H9 (cell line): ENCODE data around the gene FAHD1. TPM values are rescaled to one million over a fixed set of nuclear protein-coding genes. Genes with fewer than 3 reads are reported as not detected.

Experiments used
- DNase-seq: peaks from one replicate; pipeline ENCODE4 v3.0.0-alpha.2; 2017
- H2AFZ ChIP-seq: one replicate; pipeline ENCODE4 v1.6.1; 2013; ENCODE audit warnings: mild to moderate bottlenecking, low read length, control low read depth, moderate library complexity
- H2AK5ac ChIP-seq: 2 replicates; pipeline ENCODE4 v1.6.1; 2013; ENCODE audit warnings: low read length, control low read depth, mixed read lengths; ENCODE audit not compliant: insufficient read length
- H2BK120ac ChIP-seq: one replicate; pipeline ENCODE4 v1.6.1; 2013; ENCODE audit warnings: low read depth, mild to moderate bottlenecking, low read length, control low read depth, inconsistent platforms; ENCODE audit not compliant: poor library complexity, severe bottlenecking
- H2BK12ac ChIP-seq: 2 replicates; pipeline ENCODE4 v1.6.1; 2013; ENCODE audit warnings: low read length, control low read depth, mixed read lengths, low read depth; ENCODE audit not compliant: insufficient read length
- H2BK15ac ChIP-seq: 2 replicates; pipeline ENCODE4 v1.6.1; 2013; ENCODE audit warnings: low read depth, low read length, control low read depth
- H2BK20ac ChIP-seq: one replicate; pipeline ENCODE4 v1.6.1; 2013; ENCODE audit warnings: low read depth, mild to moderate bottlenecking, low read length, control low read depth, inconsistent platforms; ENCODE audit not compliant: poor library complexity, severe bottlenecking
- H2BK5ac ChIP-seq: 2 replicates; pipeline ENCODE4 v1.6.1; 2013; ENCODE audit warnings: low read length, control low read depth, mixed read lengths; ENCODE audit not compliant: insufficient read length
- H3K14ac ChIP-seq: 2 replicates; pipeline ENCODE4 v1.6.1; 2013; ENCODE audit warnings: low read length, control low read depth; ENCODE audit not compliant: insufficient read depth
- H3K18ac ChIP-seq: 2 replicates; pipeline ENCODE4 v1.6.1; 2013; ENCODE audit warnings: low read depth, mild to moderate bottlenecking, mixed read lengths, low read length, control low read depth; ENCODE audit not compliant: insufficient read length
- H3K23ac ChIP-seq: 2 replicates; pipeline ENCODE4 v1.6.1; 2013; ENCODE audit warnings: low read length, control low read depth, mixed read lengths, low read depth; ENCODE audit not compliant: insufficient read length
- H3K23me2 ChIP-seq: 2 replicates; pipeline ENCODE4 v1.6.1; 2013; ENCODE audit warnings: low read depth, mild to moderate bottlenecking, mixed read lengths, low read length, control low read depth; ENCODE audit not compliant: insufficient read length, poor library complexity, severe bottlenecking
- H3K27ac ChIP-seq: 2 replicates; pipeline ENCODE4 v1.5.1; 2013; ENCODE audit warnings: low read length, control low read depth, mixed read lengths, low read depth; ENCODE audit not compliant: insufficient read length
- H3K27me3 ChIP-seq: 2 replicates; pipeline ENCODE4 v1.6.1; 2013; ENCODE audit warnings: low read length, control low read depth, inconsistent platforms; ENCODE audit not compliant: insufficient read depth
- H3K4ac ChIP-seq: 2 replicates; pipeline ENCODE4 v1.6.1; 2013; ENCODE audit warnings: low read depth, mild to moderate bottlenecking, control low read depth, inconsistent platforms, low read length, moderate library complexity
- H3K4me1 ChIP-seq: 2 replicates; pipeline ENCODE4 v1.6.1; 2013; ENCODE audit warnings: low read length, control low read depth, inconsistent platforms; ENCODE audit not compliant: insufficient read depth
- H3K4me2 ChIP-seq: 2 replicates; pipeline ENCODE4 v1.6.1; 2013; ENCODE audit warnings: low read length, control low read depth, mixed read lengths; ENCODE audit not compliant: insufficient read length, insufficient read depth
- H3K56ac ChIP-seq: 2 replicates; pipeline ENCODE4 v1.6.1; 2013; ENCODE audit warnings: low read depth, mild to moderate bottlenecking, mixed read lengths, low read length, control low read depth; ENCODE audit not compliant: insufficient read length
- H3K79me1 ChIP-seq: 2 replicates; pipeline ENCODE4 v1.6.1; 2013; ENCODE audit warnings: low read depth, mild to moderate bottlenecking, moderate library complexity, low read length, control low read depth, inconsistent platforms; ENCODE audit not compliant: insufficient read depth, poor library complexity, severe bottlenecking
- H3K79me2 ChIP-seq: 2 replicates; pipeline ENCODE4 v1.6.1; 2013; ENCODE audit warnings: low read length, control low read depth, inconsistent platforms; ENCODE audit not compliant: insufficient read depth
- H3K9ac ChIP-seq: 2 replicates; pipeline ENCODE4 v1.6.1; 2013; ENCODE audit warnings: low read length, control low read depth, mixed read lengths; ENCODE audit not compliant: insufficient read length; ENCODE audit errors: extremely low read depth
- H3K9me3 ChIP-seq: one replicate; pipeline ENCODE4 v1.6.1; 2013; ENCODE audit warnings: low read depth, low read length, inconsistent platforms; ENCODE audit not compliant: control insufficient read depth
- H3T11ph ChIP-seq: one replicate; pipeline ENCODE4 v1.6.1; 2013; ENCODE audit warnings: mild to moderate bottlenecking, low read length, control low read depth, inconsistent platforms
- H4K20me1 ChIP-seq: one replicate; pipeline ENCODE4 v1.6.1; 2013; ENCODE audit not compliant: control insufficient read depth, insufficient read length, insufficient read depth
- H4K5ac ChIP-seq: 2 replicates; pipeline ENCODE4 v1.6.1; 2013; ENCODE audit warnings: low read depth, mild to moderate bottlenecking, mixed read lengths, low read length, control low read depth; ENCODE audit not compliant: insufficient read length
- H4K8ac ChIP-seq: replicated peaks from 2 replicates; pipeline ENCODE4 v1.6.1; 2013; ENCODE audit warnings: low read length, control low read depth, mixed read lengths, low read depth; ENCODE audit not compliant: insufficient read length
- H4K91ac ChIP-seq: 2 replicates; pipeline ENCODE4 v1.6.1; 2013; ENCODE audit warnings: low read depth, mild to moderate bottlenecking, moderate library complexity, mixed read lengths, low read length, control low read depth; ENCODE audit not compliant: insufficient read length
- H3K27ac Mint-ChIP-seq, 3 experiments: 2 replicates in 2 of 3; 3 replicates in 1 of 3; pipeline ENCODE4 v1.8.0; 2020 to 2021; ENCODE audit warnings: mixed read lengths in 3 of 3, mild to moderate bottlenecking in 1 of 3, moderate library complexity in 1 of 3
- H3K27me3 Mint-ChIP-seq: 2 replicates; pipeline ENCODE4 v1.8.0; 2021; ENCODE audit warnings: low read depth, mild to moderate bottlenecking, moderate library complexity, mixed read lengths
- H3K36me3 Mint-ChIP-seq, 3 experiments: 2 replicates in 2 of 3; 3 replicates in 1 of 3; pipeline ENCODE4 v1.8.0; 2020 to 2021; ENCODE audit warnings: low read depth in 3 of 3, mixed read lengths in 3 of 3; ENCODE audit not compliant: insufficient read depth in 1 of 3
- H3K4me1 Mint-ChIP-seq, 2 experiments: 2 replicates each; pipeline ENCODE4 v1.8.0; 2020; ENCODE audit warnings: mixed read lengths in 2 of 2
- H3K4me3 Mint-ChIP-seq, 2 experiments: 2 replicates in 1 of 2; 3 replicates in 1 of 2; pipeline ENCODE4 v1.8.0; 2020 to 2021; ENCODE audit warnings: mild to moderate bottlenecking in 2 of 2, mixed read lengths in 2 of 2, moderate library complexity in 1 of 2
- H3K9me3 Mint-ChIP-seq, 2 experiments: 2 replicates in 1 of 2; 3 replicates in 1 of 2; pipeline ENCODE4 v1.8.0; 2020; ENCODE audit warnings: mild to moderate bottlenecking in 2 of 2, mixed read lengths in 2 of 2, moderate library complexity in 1 of 2
- WGBS: extraction: QIAGEN DNeasy Blood & Tissue Kit; methylation state at CpG from one replicate; pipeline ENCODE4 v1.1.7; 2013; ENCODE audit warnings: missing lambda C conversion rate, low lambda C conversion rate, mixed read lengths; ENCODE audit not compliant: insufficient read length; ENCODE audit errors: extremely low coverage; 5-methylcytosine and 5-hydroxymethylcytosine counted together
- total RNA-seq: library from RNA; stranded (reverse); gene quantifications from 2 replicates; pipeline ENCODE4 v1.2.1, GENCODE V29; 2021
- TF ChIP-seq, protein P1 (sequence below): fragments of 200-600 bp; sonication (generic); conservative IDR thresholded peaks from 3 replicates; pipeline ENCODE4 v1.8.0; 2021; ENCODE audit warnings: antibody characterized with exemption, mild to moderate bottlenecking

Gene FAHD1
- total RNA-seq, 1 experiment from 2014 or later, result 16.2 TPM

DNA sequence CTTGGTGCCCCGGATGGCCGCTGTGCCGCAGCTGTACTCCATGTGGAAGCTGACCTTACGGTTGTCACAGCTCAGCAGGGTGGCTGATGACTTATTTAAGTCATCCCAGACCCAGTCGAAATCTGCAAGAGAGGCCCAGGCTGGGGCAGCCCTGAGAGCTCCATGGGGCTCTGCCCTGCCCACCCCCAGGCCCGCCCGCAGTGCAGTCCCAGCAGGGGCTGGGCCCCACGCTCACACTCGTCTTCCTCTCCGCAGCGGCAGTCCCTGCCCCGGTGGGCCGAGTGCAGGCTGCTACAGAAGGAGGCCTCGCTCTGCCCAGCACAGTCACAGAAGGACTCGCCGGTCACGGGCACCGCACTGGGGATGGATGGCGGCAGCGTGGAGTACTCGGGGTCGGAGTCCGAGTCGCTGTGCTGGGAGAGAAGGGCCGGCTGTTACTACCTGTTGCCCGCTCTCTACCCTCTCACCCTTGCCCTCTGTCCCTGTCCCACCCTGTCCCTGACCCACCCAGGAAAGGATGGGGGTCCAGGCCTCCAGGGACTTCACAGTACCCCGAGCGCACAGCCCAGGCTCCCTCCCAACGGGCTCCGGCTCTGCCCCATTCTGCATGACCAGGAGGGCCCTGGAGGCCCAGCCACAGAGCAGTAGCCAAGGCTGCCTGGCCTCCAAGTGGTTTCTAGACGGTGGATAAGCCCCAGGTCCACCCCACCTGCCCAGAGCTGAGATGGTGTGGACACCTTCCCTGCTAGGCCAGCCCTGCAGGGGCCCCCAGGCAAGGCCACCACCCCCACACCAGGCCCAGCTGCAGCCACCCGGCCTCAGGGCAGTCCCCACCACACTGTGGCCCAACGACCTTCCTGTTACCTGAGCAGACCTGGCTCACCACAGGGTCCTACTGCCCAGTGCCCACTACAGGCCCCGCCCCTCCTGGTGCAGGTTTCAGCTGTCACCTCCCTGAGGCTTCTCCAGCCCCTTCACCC, 48.5 kb upstream of the FAHD1 start:
- H2BK15ac ChIP-seq, result no peak overlapping the region
- no peak overlapping the region for H2AFZ ChIP-seq
- no peak overlapping the region for H3K23ac ChIP-seq
- peaks cover 7 to 18% of the 10 kb centered on the region in 2 experiments for H3K4me1 Mint-ChIP-seq
- no peak overlapping the region for H3K4ac ChIP-seq
- H4K20me1 ChIP-seq, result no peaks in the 10 kb centered on the region
- H3K4me3 Mint-ChIP-seq, result no peak overlapping the region
- no peak overlapping the region for H3K4me2 ChIP-seq
- H3K9me3 ChIP-seq, result no peaks in the 10 kb centered on the region
- no peak overlapping the region for H3K56ac ChIP-seq
- H2BK5ac ChIP-seq, result no peak overlapping the region
- H2BK120ac ChIP-seq, result no peak overlapping the region
- H3K9me3 Mint-ChIP-seq, result no peaks in the 10 kb centered on the region
- H3K79me2 ChIP-seq, result no peaks in the 10 kb centered on the region; the same call in 1 of the 2 replicates
- H4K91ac ChIP-seq, result no peak overlapping the region
- H3T11ph ChIP-seq, result no peak overlapping the region
- no peak overlapping the region for H3K9ac ChIP-seq
- no peak overlapping the region for H3K27ac Mint-ChIP-seq
- H3K27ac ChIP-seq, result no peak overlapping the region
- H3K14ac ChIP-seq, result no peak overlapping the region
- no peaks in the 10 kb centered on the region for H3K27me3 ChIP-seq
- H3K23me2 ChIP-seq, result peaks cover 10% of the 10 kb centered on the region
- no peak overlapping the region for H4K8ac ChIP-seq
- H2AK5ac ChIP-seq, result no peak overlapping the region
- no peak for DNase-seq
- H2BK20ac ChIP-seq, result no peak overlapping the region
- H2BK12ac ChIP-seq, result no peak overlapping the region
- H4K5ac ChIP-seq, result no peak overlapping the region
- H3K18ac ChIP-seq, result no peak overlapping the region
- TF ChIP-seq, protein P1, sequence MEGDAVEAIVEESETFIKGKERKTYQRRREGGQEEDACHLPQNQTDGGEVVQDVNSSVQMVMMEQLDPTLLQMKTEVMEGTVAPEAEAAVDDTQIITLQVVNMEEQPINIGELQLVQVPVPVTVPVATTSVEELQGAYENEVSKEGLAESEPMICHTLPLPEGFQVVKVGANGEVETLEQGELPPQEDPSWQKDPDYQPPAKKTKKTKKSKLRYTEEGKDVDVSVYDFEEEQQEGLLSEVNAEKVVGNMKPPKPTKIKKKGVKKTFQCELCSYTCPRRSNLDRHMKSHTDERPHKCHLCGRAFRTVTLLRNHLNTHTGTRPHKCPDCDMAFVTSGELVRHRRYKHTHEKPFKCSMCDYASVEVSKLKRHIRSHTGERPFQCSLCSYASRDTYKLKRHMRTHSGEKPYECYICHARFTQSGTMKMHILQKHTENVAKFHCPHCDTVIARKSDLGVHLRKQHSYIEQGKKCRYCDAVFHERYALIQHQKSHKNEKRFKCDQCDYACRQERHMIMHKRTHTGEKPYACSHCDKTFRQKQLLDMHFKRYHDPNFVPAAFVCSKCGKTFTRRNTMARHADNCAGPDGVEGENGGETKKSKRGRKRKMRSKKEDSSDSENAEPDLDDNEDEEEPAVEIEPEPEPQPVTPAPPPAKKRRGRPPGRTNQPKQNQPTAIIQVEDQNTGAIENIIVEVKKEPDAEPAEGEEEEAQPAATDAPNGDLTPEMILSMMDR, result no peak
- H3K4me1 ChIP-seq, result no peaks in the 10 kb centered on the region
- H3K79me1 ChIP-seq, result peaks cover 5% of the 10 kb centered on the region
- H3K27me3 Mint-ChIP-seq, result peaks cover 2% of the 10 kb centered on the region; the same call in 1 of the 2 replicates
- H3K36me3 Mint-ChIP-seq, result peaks cover 0 to 46% (median 8%) of the 10 kb centered on the region in 3 experiments; a peak in 4 of 7 replicates
- no CpG with 5 or more reads among the region's 34 CpGs for WGBS
